ENCODE measurements around the gene FER. TPM values are rescaled to one million over a fixed set of nuclear protein-coding genes. Genes with fewer than 3 reads are reported as not detected.

FER gene
- total RNA-seq, 1 experiment from 2014 or later: 20.6 TPM

DNA sequence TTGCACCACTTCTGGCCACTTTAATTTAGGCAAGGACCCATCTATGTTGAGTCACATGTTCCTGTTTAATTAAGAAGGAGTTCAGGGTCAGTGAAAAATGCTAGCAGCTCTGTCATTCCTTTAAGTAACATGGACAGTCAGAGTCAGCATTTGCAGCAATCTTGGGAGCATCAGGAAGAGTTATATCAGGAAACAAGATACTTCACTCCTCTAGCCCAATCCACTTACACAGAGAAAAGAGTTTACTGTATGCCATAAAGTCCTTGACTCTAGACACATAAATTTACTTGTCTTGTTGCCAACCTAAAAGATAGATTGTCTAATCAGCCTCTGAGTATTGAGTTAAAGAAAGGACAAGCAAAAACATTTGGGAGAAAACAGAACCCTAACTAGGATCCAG is 395.3 kb downstream of the FER start:
- CTCF ChIA-PET: no interaction called here

DNA sequence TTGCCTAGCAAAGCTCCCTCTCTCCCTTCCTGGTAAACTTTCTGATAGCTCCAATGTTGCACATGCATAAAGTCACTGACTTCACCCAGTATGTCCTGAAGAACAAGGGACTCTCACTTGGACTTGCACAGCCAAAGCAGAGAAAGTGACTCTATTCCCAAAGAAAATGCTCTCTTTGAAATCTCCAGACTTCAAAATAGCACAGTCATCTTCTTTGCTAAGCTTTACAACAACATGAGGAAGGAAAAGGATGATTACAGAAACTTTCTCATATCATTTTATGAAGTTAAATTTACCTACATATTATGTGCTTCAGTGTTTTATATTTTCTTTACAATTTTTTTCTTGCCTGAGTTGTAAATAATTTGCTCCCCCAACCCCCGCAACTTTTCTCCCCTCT is 397.4 kb downstream of the FER start:
- Histone ChIP-seq H3F3A (ENCODE audit: insufficient read depth, low read depth) (no peaks in the 10 kb centered on the region), H3K4me3 (no peak overlapping the region), H3K27ac (no peak overlapping the region), H4K20me1 (ENCODE audit: insufficient read depth) (no peaks in the 10 kb centered on the region), H3K79me2 (ENCODE audit: low read depth) (no peaks in the 10 kb centered on the region), H2AFZ (no peak overlapping the region), H3K27me3 (ENCODE audit: insufficient read depth, low read depth) (no peaks in the 10 kb centered on the region), H3K9me3 (ENCODE audit: insufficient read depth, low read depth) (no peaks in the 10 kb centered on the region), H3K4me1 (replicated peaks; ENCODE audit: insufficient read depth) (no peaks in the 10 kb centered on the region), H3K9me2 (ENCODE audit: insufficient read depth) (no peaks in the 10 kb centered on the region), H3K4me2 (no peak overlapping the region), H3K36me3 (ENCODE audit: low read depth) (no peaks in the 10 kb centered on the region)
- no TSS peak for BruUV-seq (replicated peaks)
- TF ChIP-seq EZH2 (IDR thresholded peaks at IDR 0.05; ENCODE audit: low read depth): no peak
- TF ChIP-seq, protein P1, sequence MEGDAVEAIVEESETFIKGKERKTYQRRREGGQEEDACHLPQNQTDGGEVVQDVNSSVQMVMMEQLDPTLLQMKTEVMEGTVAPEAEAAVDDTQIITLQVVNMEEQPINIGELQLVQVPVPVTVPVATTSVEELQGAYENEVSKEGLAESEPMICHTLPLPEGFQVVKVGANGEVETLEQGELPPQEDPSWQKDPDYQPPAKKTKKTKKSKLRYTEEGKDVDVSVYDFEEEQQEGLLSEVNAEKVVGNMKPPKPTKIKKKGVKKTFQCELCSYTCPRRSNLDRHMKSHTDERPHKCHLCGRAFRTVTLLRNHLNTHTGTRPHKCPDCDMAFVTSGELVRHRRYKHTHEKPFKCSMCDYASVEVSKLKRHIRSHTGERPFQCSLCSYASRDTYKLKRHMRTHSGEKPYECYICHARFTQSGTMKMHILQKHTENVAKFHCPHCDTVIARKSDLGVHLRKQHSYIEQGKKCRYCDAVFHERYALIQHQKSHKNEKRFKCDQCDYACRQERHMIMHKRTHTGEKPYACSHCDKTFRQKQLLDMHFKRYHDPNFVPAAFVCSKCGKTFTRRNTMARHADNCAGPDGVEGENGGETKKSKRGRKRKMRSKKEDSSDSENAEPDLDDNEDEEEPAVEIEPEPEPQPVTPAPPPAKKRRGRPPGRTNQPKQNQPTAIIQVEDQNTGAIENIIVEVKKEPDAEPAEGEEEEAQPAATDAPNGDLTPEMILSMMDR (conservative IDR thresholded peaks at IDR 0.05): no peak
- POLR2A ChIA-PET (ENCODE audit: unreplicated experiment): interaction anchor here (0.9 kb wide), 1 partner anchor 22 kb away, joined by 10 read pairs; no protein-coding TSS in a partner anchor
- CTCF ChIA-PET: no interaction called here
- intact Hi-C loops (cut with micrococcal nuclease; ENCODE audit: unreplicated experiment): no loop called here
- no peak for DNase-seq

More for the DNA sequence above, 395.3 kb downstream of the FER start:
- Histone ChIP-seq H4K20me1 (ENCODE audit: insufficient read depth) (no peaks in the 10 kb centered on the region), H3K9me3 (ENCODE audit: insufficient read depth, low read depth) (no peaks in the 10 kb centered on the region), H3K4me3 (no peak overlapping the region), H3K9me2 (ENCODE audit: insufficient read depth) (no peaks in the 10 kb centered on the region), H3K4me2 (no peak overlapping the region), H3K36me3 (ENCODE audit: low read depth) (no peaks in the 10 kb centered on the region), H3K27ac (no peak overlapping the region), H3K79me2 (ENCODE audit: low read depth) (no peaks in the 10 kb centered on the region), H3K27me3 (ENCODE audit: insufficient read depth, low read depth) (no peaks in the 10 kb centered on the region), H2AFZ (no peak overlapping the region), H3F3A (ENCODE audit: insufficient read depth, low read depth) (no peaks in the 10 kb centered on the region), H3K4me1 (replicated peaks; ENCODE audit: insufficient read depth) (no peaks in the 10 kb centered on the region)
- BruUV-seq (replicated peaks): no TSS peak
- intact Hi-C loops (cut with micrococcal nuclease; ENCODE audit: unreplicated experiment): no loop called here
- POLR2A ChIA-PET (ENCODE audit: unreplicated experiment): no interaction called here
- TF ChIP-seq EZH2 (IDR thresholded peaks at IDR 0.05; ENCODE audit: low read depth): no peak
- TF ChIP-seq, protein P1 (conservative IDR thresholded peaks at IDR 0.05): no peak
- no peak for DNase-seq

DNA sequence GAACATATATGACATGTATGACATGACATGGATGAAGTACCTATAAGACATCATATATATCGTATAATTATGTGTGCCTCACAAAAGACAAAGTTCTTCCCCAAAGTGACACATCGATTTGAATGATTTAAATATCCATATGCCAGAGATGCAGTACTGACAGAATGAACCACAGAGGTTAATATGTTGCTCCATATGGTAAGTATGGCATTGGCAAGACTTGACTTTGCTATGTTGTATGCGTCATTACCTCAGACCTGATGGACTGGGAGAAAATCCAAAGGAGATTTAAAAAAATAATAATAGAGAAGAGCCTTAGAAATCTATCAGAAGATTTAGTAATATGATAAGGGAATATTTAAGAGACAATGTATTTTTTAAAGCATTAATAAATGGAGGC is 398.9 kb downstream of the FER start:
- CTCF ChIA-PET: no interaction called here
- Histone ChIP-seq H3K4me2 (no peak overlapping the region), H3K27ac (no peak overlapping the region), H3K9me2 (ENCODE audit: insufficient read depth) (no peaks in the 10 kb centered on the region), H3K4me1 (replicated peaks; ENCODE audit: insufficient read depth) (no peaks in the 10 kb centered on the region), H3K9me3 (ENCODE audit: insufficient read depth, low read depth) (no peaks in the 10 kb centered on the region), H3K4me3 (no peak overlapping the region), H3K79me2 (ENCODE audit: low read depth) (no peaks in the 10 kb centered on the region), H2AFZ (no peak overlapping the region), H3K36me3 (ENCODE audit: low read depth) (no peaks in the 10 kb centered on the region), H4K20me1 (ENCODE audit: insufficient read depth) (no peaks in the 10 kb centered on the region), H3K27me3 (ENCODE audit: insufficient read depth, low read depth) (no peaks in the 10 kb centered on the region), H3F3A (ENCODE audit: insufficient read depth, low read depth) (no peaks in the 10 kb centered on the region)
- BruUV-seq (replicated peaks): no TSS peak
- TF ChIP-seq, protein P1 (conservative IDR thresholded peaks at IDR 0.05): no peak
- no peak for TF ChIP-seq EZH2 (IDR thresholded peaks at IDR 0.05; ENCODE audit: low read depth)
- DNase-seq: no peak
- intact Hi-C loops (cut with micrococcal nuclease; ENCODE audit: unreplicated experiment): no loop called here
- POLR2A ChIA-PET (ENCODE audit: unreplicated experiment): no interaction called here
